Glomerular endothelial cell (primary cell): ENCODE measurements around the gene DHDH. TPM values are rescaled to one million over a fixed set of nuclear protein-coding genes. Genes with fewer than 3 reads are reported as not detected.
"Not testable (repeated sequence)": the region's sequence is repeated elsewhere in the genome, so short reads cannot be mapped to it uniquely, and the experiment has no call there.

Experiments used
- DNase-seq: peaks from one replicate; pipeline ENCODE4 v3.0.0-alpha.2; 2011; ENCODE audit warnings: low read depth, low spot score; ENCODE audit errors: extremely low read depth
- total RNA-seq: library from RNA; depleted of rRNA; stranded (reverse); fragments of >200 nt; gene quantifications from 2 replicates; pipeline ENCODE4 v1.2.3, GENCODE V29; 2015

DHDH gene
- total RNA-seq, 1 donor from 2014 or later: not detected

DNA sequence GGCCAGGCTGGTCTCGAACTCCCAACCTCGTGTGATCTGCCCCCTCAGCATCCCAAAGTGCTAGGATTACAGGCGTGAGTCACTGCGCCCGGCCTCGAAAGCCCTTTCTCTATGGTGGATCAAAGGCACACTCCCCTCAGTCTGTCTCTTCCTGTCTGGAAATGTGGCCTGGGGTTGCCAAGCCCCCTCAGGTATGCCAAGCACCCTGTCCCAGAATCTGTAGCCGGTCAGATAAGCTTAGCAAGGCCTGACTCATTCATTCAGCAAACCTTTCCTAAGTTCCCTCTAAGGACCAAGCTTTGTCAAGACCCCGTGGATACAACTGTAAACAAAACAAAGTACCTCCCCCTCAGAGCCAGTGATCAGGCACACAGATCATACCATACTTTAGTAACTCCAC, 19.3 kb upstream of the DHDH start:
- no peak for DNase-seq

- no peak for DNase-seq
Observed at GRCh38 chr19:48915757-48916156, 17.7 kb upstream of the DHDH start.

DNA sequence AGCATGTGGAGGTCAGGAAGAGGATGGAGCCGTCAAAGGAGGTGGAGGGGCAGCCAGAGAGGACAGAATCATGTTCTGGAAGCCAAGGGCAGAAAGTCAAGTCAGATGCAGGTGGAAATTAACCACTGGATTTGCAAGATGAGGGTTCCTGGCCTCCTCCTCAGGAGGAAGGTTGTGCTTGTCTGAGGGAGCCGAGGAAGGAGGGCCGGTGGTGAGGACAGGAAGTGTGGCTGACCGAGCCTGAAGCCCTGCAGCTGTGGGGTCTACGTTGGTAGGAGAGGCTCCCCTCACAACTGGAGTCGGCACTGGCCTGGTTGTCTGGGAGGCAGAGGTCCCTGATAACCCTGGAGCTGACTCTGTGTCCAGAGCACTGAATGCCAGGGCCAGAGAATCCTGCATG, 15.4 kb upstream of the DHDH start:
- DNase-seq: no peak

DNA sequence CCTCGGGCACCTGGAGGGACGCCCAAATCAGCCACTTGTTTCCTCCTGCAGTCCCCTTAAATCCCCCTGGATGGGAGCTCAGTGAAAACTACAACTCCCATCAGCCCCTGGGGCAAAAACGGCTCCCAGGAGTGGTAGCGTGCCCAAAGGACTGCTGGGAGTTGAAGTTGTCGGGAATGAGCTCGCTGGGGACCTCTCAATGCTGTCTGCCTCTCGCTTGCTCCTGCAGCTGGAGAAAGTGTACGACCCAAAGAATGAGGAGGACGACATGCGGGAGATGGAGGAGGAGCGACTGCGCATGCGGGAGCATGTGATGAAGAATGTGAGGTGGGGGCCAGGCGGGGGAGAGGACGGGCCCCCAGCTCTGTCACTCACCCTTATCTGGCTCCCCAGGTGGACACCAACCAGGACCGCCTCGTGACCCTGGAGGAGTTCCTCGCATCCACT, 14.7 kb upstream of the DHDH start:
- no peak for DNase-seq

- not testable (repeated sequence) for DNase-seq
Observed at GRCh38 chr19:48919271-48919670, 14.2 kb upstream of the DHDH start.

- DNase-seq: no peak
Observed at GRCh38 chr19:48920949-48921348, 12.6 kb upstream of the DHDH start.

DNA sequence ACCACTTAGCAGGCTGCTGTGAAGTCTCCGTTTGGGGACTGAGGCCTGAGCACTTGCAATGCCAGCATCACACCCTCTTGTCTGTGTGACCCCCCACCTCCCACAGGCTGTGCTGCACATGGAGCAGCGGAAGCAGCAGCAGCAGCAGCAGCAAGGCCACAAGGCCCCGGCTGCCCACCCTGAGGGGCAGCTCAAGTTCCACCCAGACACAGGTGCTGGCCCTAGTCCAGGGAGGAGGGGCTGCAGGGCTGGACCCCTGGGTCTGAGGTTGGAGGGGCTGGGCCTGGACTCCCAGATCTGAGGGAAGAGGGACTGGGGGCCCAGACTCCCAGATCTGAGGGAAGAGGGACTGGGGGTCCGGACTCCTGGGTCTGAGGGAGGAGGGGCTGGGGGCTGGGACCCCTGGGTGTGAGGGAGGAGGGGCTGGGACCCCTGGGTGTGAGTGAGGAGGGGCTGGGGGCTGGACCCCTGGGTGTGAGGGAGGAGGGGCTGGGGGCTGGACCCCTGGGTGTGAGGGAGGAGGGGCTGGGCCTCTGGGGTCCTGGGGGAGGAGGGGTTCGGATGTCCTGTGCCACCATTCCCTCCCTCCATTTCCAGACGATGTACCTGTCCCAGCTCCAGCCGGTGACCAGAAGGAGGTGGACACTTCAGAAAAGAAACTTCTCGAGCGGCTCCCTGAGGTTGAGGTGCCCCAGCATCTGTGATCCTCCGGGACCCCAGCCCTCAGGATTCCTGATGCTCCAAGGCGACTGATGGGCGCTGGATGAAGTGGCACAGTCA, 11.6 kb upstream of the DHDH start:
- DNase-seq: no peak

GRCh38 chr19:48922548-48923490, 10.7 kb upstream of the DHDH start:
- no peak for DNase-seq

GRCh38 chr19:48925240-48925843, 8.2 kb upstream of the DHDH start:
- DNase-seq: no peak

DNA sequence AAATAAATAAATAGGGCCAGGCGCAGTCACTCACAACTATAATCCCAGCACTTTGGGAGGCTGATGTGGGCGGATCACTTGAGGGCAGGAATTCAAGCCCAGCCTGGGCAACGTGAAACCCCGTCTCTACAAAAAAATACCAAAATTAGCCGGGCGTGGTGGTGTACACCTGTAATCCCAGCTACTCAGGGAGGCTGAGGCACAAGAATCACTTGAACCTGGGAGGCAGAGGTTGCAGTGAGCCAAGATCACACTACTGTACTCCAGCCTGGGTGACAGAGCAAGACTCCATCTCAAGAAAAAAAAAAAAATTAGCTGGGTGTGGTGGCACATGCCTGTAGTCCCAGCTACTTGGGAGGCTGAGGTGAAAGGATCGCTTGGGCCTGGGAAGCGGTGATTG, 7.6 kb upstream of the DHDH start:
- DNase-seq: not testable (repeated sequence)

- DNase-seq: peak; percentile 60
Observed at GRCh38 chr19:48926909-48927308, 6.6 kb upstream of the DHDH start.

- not testable (repeated sequence) for DNase-seq
Observed at GRCh38 chr19:48927692-48928091, 5.8 kb upstream of the DHDH start.

GRCh38 chr19:48928164-48929025, 5.1 kb upstream of the DHDH start:
- DNase-seq: no peak

DNA sequence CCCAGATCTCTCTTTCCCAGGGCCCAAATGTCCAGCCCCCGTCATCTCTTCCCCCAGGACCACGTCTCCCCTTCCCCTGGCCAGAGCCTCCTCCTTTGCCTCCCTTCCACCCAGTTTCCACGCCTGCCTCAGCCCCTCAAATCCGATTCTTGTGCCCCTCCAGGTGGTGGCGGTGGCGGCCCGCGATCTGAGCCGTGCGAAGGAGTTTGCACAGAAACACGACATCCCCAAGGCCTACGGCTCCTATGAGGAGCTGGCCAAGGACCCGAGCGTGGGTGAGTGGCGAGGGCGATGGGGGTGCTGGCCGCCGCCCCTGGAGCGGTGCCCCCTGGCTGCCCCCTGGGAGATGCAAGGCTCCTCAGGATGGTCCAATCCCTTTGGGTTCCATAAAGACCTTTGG, 1.3 kb downstream of the DHDH start:
- no peak for DNase-seq

- no peak for DNase-seq
Observed at GRCh38 chr19:48935864-48936263, 2.4 kb downstream of the DHDH start.

DNA sequence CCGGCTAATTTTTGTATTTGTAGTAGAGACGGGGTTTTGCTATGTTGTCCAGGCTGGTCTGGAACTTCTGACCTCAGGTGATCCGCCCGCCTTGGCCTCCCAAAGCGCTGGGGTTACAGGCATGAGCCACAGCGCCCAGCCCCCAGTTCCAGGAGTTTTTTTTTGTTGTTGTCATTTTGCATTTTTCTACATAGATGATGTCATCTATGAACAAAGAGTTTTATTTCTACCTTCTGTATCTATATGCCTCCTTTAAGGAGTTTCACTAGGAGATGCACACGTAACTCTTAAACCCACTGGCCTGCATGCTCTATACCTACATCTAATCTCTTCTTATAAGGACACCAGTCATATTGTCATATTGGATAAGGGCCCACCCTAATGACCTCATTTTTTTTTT, 4.8 kb downstream of the DHDH start:
- no peak for DNase-seq

- no peak for DNase-seq
Observed at GRCh38 chr19:48940902-48941301, 7.4 kb downstream of the DHDH start.

DNA sequence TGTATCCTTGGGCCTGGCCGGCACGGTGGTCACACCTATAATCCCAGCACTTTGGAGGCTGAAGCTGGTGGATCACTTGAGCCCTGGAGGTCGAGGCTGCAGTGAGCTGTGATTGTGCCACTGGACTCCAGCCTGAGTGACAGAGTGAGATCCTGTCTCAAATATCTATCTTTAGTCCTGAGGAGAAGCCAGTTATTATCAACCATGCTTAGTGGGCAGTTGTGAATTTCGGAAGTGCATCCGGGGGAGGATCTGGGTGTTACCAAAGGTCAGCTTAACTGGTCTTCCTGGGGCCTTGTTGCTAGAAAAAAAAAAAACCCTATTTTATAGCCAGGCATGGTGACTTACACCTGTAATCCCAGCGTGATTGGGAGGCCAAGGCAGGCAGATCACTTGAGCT, 9.6 kb downstream of the DHDH start:
- no peak for DNase-seq

DNA sequence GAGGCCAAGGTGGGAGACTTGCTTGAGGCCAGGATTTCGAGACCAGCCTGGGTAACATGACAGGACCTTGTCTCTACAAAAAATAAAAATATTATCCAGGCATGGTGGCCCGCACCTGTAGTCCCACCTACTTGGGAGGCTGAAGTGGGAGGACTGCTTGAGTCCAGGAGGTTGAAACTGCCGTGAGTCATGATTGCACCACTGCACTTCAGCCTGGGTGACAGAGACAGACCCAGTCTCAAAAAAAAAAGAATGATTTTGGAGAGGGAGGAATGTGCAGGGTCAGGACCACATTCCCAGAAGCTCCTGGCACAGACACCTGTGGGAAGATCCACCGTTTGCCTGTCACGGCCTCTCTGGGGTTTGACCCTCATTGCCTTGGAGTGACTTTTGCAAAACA, 11.9 kb downstream of the DHDH start:
- DNase-seq: no peak

DNA sequence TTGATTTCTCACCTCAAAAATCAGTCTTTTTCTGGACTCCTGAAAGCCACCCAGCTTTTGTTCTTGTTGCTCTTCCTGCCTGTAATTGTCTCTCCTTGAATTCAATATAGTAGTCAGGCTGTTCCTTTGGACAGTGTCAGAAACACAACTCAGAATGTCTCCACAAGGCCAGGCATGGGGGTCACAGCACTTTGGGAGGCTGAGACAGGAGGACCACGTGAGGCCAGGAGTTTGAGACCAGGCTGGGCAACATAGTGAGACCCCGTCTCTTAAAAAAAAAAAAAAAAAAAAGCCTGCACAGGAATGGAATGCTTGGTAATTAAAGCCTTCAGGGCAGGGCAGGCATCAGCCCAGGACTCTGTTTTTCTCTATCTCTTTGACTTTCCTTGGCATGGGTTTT, 12.3 kb downstream of the DHDH start:
- no peak for DNase-seq
